ENCODE results near the gene CCDC88A.

- TF ChIP-seq EZH2 (IDR thresholded peaks at IDR 0.05; ENCODE audit: borderline replicate concordance, insufficient read depth, low read depth, low read length, poor library complexity, severe bottlenecking) = no peak
- no peak for TF ChIP-seq CTCF (IDR thresholded peaks at IDR 0.05)
Observed at GRCh38 chr2:55391615-55392242, 27.9 kb downstream of the CCDC88A start.

Data from B cell (primary cell).